ENCODE results near the gene C16orf92.

C16orf92 gene

DNA sequence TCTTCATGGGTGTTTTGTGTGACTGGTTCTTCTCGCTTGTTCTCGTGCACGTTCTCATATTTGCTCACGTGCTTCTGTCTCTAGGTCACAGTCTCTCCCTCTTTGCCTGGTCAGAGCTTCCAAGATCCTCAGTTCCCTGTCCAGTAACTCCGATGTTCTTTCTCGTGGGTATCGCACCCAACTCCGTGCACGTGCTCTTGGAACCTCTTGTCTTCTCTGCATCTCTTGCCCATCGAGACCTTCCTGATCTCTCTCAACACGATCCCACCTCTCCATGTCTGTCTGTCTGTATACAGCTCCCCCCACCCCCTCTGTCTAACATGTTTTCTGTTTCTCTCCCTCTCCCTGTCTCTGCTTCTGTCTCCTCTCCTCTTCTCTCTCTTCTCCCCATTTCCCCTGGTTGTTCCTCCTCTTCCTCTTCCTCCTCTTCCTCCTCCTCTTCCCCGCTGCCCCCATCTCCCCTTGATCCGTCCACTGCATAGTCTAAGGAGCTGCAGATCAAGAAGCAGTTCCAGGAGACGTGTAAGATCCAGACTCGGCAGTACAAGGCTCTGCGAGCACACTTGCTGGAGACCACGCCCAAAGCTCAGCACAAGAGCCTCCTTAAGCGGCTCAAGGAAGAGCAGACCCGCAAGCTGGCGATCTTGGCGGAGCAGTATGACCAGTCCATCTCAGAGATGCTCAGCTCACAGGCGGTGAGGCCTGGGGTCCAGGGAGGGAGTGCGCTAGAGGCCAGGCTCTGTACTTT, 33.7 kb upstream of the C16orf92 start:
- no peak for DNase-seq

DNA sequence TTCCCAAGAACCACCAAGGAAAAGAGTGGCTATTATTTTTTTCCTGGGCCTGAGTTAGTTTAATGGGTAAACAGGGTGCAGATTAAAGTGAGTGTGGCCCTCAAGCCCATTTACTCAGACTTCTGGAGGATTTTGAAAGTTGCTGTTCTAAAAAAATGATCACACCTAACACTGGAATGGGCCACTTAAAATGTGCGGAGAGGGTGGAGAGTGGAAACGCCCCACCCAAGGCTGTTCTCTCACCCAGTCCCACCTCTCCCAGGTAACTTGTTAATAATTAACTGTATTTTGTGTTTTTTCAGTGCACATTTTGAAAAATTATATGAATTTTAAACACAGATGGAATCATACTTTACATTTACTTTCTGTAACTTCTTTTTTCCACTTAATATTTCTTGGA, 33.0 kb upstream of the C16orf92 start:
- no peak for DNase-seq

DNA sequence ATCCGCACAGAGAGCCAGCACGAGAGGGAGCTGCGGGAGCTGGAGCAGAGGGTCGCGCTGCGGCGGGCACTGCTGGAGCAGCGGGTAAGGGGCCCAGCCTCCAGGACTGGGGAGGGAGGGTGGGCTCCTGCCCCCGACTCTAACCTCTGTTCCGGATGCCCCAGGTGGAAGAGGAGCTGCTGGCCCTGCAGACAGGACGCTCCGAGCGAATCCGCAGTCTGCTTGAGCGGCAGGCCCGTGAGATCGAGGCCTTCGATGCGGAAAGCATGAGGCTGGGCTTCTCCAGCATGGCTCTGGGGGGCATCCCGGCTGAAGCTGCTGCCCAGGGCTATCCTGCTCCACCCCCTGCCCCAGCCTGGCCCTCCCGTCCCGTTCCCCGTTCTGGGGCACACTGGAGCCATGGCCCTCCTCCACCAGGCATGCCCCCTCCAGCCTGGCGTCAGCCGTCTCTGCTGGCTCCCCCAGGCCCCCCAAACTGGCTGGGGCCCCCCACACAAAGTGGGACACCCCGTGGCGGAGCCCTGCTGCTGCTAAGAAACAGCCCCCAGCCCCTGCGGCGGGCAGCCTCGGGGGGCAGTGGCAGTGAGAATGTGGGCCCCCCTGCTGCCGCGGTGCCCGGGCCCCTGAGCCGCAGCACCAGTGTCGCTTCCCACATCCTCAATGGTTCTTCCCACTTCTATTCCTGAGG, 32.0 kb upstream of the C16orf92 start:
- DNase-seq: no peak

DNA sequence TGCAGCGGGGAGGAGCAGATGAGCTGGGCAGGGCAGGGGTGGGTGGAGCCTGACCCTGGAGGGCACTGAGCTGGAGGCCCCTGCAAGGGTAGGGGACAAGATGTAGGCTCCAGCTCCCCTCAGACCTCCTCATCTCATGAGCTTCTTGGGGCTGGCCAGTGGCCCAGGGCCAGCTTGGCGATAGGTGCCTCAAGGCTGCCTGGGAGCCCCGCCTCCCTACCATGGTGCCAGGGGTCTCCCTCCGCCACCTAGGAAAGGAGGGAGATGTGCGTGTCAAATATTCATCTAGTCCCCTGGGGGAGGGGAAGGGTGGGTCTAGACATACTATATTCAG, 31.5 kb upstream of the C16orf92 start:
- no peak for DNase-seq

DNA sequence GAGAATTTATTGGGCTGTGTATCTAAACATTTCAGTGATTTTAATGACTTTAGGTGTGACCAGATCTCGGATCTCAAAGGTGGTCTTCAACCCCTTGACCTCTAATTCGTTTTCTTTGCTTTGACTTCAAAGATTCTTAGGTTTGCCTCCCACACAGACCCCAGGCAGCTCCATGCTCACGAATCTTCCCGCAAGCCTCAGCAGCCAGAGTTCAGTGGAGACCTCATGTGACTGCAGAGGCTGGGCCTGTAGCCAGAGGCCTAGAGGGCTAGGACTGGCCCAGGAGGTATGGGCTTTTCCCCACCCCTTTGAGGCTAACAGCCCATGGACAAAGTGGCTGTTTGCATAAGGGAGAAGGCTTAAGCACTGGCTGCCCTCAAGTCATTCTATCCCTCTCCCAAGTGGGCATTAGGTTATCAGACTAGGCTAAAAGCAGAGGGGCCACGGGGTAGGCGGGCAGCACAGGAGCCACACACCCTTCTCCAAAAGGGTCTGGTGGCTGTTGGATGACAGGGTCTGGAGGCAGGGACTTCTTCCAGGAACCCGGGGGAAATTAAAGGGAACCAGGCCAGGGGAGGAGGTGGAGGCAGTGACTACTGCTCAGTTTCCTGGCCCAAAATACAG, 30.5 kb upstream of the C16orf92 start:
- no peak for DNase-seq

DNA sequence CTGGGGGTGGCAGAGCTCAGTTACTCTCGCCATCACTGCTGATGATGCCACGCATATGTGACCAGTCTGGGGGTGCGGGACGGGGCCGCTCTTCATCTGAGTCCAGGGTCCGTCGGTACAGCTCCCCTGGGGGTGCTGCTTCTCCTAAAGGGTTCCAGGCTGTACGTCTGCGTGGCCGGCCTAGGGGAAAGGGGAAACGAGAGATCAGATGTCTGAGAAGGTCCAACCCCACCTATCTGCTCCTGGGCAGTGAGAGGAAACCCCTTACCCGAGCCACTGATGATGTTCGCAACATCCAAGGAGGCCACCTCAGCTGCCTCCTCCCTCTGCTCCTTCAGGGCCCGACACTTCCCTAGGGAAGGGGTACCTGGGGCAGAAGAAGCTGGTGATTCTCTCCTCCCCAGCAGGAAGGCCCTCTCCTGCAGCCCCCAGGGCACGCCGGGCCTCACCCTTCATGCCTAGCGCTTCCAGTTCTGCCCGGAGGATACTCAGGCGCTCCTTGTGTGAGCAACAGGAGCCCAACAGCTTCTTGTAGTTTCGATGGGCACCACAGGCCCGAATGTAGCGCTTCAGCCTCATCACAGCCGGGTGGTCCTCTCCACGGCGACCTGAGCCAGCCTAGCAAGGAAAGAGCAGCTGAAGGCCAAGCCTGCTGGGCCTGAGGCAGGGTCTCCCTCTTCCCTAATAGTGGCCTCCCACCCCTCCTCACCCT, 29.7 kb upstream of the C16orf92 start:
- no peak for DNase-seq

DNA sequence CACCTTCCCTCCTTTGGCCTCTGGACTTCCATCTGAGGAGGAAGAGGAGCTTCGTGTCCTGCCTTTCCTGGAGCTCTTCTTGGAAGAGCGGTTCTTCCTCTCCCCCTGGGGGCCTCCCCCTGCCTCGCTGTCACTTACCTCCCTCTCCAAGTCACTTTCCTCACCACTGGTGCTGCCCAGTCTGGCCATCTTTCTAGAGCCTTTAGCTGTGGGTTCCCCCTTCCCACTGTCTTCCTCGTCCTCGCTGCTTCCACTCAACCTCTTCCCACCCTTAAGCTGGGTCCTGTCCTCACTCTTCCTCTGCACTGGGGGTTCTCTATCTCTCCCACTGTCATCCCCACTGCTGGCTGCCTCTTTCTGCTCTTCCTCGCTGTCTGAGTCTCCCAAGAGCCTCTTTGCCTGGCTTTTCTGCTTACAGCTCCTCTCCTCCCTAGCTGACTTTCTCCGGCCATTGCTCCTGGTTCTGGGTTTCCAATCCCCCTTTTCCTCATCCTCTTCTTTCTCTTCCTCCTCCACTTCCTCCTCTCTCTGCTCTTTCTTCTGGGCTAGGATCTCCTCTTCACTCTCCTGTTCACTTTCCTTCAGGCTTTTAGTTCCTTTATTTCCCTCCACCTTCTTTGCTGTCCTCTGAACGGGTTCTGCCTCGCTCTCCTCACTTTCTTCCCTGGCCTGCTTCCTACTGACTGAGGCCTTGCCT, 28.9 kb upstream of the C16orf92 start:
- no peak for DNase-seq

DNA sequence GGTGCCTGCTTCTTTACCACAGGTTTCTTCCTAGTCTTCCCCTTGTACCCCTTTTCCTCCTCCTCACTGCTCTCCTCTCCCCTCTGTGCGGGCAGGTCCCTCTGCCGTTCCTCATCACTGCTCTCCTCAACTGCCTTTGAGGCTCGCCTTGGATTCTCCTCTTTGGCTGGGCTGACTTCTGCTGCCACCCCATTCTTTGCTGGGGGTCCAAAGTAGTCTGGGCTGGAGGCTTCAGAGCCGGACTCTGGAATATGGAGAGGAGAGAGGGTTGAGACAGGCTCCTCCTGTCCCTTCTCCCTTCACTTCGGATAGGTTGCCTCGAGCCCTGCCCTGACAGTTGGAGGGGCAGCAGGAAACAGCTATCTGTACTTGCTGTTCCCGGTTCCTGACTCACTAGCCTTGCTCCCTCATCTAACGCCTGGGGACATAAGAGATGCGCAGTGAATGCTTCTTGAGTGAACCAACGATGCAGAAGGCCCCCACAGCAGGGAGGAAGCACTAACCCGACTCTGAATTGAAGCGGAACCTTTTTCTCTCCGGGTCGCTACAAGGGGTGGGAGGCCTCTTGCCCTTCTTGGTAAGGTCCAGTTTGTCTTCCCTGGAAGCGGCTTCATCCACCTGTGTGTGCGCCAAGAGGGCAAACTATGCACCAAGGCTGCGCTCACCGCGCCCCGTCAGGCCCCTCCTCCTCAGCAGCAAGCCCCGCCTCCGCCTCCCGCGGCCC, 28.2 kb upstream of the C16orf92 start:
- DNase-seq: peak in 2 of 5 experiments; percentile 52 to 59

DNA sequence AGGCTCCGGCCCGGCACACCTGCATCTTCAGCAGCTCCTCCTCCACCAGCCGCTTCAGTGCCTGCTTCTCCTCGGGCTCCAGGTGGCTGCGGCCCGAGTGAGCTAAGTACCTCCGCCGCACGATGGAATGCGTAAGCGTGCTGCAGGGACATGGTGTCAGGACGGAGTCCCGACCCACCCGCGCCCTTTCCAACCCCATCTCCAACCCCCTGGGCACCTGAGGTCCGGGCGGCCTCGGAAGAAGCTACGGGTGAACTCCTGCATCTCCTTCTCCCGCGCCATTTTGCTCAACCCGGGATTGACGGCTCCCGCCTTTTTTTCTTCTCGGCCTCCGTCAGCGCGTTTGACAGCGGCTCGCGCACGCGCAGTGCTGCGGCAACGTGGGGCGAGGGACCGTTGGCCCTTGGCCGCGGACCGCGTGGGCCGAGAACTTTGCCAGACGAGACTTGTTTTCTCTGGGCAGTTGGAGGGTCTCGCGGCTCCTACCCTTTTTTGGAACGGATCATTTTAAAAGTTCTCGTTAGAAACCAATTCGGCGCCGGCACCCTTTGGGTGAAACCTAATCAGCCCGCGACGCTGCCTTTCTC, 27.6 kb upstream of the C16orf92 start, which contains the start of gene HIRIP3:
HIRIP3 (minus strand) TSS at position 294 of the 587 bp plus-strand sequence; CDS start at position 282, 12 bp downstream.
- DNase-seq: peak; percentile 74 to 90 (median 79)

DNA sequence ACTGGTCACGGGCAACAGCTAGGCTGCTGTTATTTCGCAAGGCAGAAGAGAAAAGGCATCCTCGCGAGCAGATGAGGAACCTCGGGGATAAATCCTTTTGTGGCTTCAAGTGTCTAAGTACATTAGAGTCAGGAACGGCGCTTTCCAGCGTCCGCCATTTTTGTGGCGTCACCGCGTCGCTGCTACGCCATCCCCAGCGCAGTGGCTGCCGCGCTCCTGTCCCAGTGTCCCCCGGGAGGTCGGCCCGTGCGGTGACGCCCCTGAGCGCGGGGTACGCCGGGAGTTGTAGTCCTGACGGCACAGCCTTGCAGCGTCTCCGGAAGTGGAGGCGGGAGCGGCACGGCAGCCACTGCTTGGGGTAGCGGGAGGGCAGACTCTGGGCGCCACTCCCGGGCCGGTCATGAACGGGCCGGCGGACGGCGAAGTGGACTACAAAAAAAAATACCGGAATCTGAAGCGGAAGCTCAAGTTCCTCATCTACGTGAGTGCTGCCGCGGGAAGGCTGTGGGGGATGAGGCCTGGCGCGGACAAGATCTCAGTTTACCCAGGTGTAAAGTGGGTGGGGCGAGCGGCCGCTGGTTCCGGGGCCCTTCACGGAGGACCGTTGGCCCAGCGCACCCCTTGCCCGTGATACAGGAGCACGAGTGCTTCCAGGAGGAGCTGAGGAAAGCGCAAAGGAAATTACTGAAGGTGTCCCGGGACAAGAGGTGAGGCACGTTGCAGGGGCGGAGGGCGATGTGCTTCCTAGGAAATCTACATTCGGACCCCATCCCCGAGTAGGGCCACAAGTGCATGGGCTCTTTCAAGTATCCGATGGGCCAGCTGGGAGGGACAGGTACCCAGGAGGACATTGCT, 26.9 kb upstream of the C16orf92 start, which contains the start of gene INO80E:
INO80E (plus strand) TSS at position 331 of the 855 bp plus-strand sequence; CDS start at position 401, 70 bp downstream.
- peak; percentile 97 to 100 (median 99) for DNase-seq

DNA sequence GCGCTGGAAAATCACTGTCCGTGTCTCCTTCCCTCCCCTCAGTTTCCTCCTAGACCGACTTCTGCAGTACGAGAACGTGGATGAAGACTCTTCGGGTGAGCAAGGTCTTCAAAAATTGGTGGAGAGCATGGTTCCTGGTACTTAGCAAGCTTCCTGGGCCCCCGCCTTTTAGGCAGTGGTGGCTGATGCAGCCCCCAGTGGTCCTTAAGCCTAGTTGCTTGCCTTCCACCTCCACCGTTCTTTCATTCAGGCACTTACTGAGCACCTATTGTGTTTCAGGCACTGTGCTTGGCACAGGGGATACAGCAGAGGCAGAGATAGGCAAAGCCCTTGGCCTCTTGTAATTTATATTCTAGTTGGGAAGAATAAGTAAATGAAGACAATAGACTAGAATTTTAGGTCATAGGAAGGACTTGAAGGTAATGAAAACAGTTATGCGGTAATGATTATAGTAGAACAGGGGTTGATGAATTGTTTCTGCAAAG, 26.2 kb upstream of the C16orf92 start:
- DNase-seq: peak in 1 of 5 experiments; percentile 41

DNA sequence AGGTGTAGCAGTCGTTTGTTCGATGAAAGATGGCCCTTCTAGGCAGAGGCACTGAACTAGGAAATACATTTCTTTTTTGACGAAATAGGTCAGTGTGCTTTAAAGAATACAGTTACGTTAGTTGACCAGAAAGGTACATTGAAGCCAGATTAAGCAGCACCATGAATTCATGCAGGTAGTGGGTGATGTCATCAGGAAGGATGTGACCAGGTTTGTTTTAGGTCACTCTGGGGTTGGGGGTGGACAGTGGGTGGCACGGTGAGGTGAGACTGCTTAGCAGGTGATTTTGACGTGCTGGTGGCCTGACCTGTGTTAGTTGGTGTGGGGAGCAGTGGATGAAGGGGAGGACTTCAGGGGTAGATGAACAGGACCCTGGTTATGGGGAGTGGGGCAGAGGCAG, 23.4 kb upstream of the C16orf92 start:
- no peak for DNase-seq

DNA sequence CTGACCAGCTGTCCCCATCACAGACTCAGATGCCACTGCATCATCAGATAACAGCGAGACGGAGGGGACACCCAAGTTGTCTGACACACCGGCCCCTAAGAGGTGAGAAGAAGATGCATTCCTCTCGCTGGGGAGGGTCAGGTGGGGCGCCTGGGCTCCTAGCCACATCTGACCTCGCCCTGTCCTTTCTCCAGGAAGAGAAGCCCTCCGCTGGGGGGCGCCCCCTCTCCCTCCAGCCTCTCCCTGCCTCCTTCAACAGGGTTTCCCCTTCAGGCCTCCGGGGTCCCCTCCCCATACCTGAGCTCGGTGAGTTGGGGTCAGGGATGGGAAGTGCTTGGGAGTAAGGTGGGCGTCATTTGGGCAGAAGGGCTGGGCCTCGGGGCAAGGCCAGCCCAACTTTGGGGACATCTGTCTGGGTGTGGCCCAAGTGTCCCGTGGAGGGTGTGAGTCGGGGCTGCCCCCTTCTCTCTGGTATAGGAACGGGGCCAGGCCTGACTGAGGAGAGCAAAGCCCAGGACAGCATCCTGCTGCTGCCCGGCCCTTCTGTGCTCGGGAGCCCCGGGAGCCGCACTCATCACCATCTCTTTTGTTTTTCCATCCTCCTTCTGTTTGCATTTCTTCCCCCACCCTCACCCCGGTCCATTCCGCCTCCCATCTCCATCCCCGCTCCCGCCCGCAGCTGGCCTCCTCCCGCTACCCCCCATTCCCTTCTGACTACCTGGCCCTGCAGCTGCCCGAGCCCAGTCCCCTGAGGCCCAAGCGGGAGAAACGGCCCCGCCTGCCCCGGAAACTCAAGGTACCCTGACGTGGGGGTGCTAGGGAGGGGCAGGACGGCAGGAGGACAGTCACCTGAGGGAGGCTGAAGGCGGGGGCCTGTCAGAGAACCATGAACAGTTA, 22.0 kb upstream of the C16orf92 start:
- no peak for DNase-seq

DNA sequence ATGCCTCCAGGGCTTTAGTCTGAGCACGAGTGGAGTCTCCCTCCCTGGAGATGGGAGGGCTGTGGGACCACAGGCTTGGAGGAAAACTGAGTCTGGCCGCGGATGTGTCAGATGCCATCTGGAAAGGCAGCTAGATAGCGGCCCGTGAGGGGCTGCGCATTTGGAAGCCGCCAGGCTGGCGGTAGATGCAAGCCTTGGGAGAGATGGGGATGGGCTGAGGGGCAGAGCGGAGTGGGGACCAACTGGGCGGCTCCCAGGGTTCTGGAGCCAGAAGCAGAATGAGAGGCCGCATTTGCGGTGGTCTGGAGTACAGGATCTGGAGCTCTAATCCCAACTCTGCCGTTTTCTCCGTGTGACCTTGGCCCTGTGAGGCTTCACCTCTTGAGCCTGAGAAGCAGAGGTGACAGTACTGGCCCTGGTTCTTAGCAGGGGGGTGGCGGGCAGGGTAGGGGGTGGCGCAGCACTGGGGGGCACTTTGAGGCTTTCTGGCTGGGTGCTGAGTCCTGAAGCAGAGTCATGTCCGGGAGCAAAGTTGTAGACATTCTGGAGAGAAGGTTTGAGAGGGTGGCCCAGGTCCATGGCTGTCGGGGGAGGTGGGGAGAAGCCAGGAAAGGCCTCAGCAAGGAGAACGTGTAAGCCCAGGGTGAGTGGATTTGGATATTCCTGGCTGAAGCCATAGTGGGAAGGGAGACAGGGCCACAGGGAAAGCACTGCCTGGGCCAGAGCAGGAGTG, 20.2 kb upstream of the C16orf92 start:
- no peak for DNase-seq

DNA sequence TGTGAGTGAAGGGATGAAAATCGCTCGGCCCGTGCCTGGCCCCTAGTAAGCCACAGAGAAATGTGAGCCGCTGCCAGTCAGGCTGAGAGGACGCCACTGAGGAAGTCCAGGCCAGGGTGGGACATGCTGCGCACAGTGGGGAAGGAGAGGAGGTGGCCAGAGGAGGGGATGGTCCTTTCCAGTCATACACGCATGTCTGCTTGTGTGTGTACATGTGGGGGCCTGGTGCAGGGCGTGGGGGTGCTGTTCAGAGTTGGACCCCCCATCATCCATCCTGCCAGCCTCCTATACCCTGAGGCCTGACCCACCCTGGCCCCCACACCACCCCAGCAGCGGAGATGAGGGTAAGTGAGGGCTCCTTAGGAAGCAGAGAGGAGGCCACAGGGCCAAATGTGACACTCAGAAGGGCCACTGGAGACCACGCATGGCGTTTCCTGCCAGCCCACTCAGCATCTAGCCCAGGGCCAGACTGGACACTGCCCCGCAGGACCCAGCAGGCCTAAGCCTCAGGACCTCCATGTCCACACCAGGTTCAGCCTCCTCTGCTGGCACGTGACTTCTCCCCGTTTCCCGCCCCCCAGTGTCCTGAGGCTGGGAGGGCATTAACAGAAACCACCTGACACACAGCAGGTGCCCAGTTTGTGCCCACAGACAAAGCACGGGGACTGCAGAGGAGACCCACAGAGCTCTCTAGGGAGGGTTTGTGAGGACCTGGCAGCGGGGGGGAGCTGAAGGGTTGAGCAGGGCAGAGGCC, 19.2 kb upstream of the C16orf92 start:
- no peak for DNase-seq

DNA sequence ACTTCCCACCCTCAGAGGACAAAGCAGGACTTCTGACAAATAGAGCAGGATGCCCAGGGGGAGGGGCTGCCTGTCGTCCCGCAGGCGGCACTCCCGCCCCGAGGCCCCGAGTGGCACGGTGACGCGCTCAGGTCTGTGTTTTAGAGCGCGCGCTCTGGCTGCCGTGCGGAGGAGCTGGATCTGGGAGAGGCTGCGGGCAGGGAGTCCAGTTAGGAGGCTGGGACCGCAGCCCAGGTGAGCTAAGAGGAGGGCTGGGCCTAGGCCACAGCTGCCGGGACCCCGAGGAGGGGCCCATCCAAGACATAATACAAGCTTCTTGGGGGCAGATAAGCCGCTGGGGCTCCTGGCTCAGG, 18.6 kb upstream of the C16orf92 start:
- DNase-seq: no peak

DNA sequence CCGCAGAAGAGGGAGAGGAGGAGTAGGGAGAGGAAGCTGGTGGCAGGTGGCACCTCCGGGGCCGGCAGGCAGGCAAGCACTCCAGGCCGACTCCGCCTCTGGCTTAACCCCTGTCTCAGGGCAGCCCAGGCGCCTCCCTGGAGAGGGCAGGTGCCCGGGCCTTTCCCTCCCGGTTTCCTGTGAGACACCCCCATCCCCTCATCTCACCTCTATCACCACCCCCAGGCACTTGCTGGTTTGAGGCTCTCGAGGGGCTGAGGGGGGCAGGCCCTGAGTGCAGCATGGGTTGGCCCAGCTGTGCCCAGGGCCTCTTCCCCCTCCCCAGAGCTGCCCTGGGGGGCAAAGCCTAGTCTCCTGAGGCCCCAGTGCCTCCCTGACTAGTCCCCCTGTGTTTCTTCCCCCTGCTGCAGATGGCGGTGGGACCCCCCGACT, 18.2 kb upstream of the C16orf92 start:
- DNase-seq: no peak

Data from T-helper 2 cell (primary cell).